ENCODE measurements around the gene SPOPL.

GRCh38 chr2:138537170-138537915, 35.8 kb downstream of the SPOPL start:
- TF ChIP-seq CTCF (IDR thresholded peaks at IDR 0.05; ENCODE audit: low read length) (no peak), EZH2 (optimal IDR thresholded peaks at IDR 0.05; ENCODE audit: low read depth, low read length) (no peak)
